NCI-H2081 treated with DMSO at 0.1 percent for 48 hours (cell line): ENCODE measurements around the gene FAM3C.

Source experiments
- DNase-seq: peaks from one replicate; lab custom pipeline; 2025; lab: John Stamatoyannopoulos, UW

Gene FAM3C

GRCh38 chr7:121410829-121411596 is 14.9 kb upstream of the FAM3C start:
- DNase-seq: no peak

GRCh38 chr7:121406944-121407343 is 10.8 kb upstream of the FAM3C start:
- DNase-seq: no peak

GRCh38 chr7:121406461-121406860 is 10.4 kb upstream of the FAM3C start:
- no peak for DNase-seq

GRCh38 chr7:121404348-121404747 is 8.2 kb upstream of the FAM3C start:
- no peak for DNase-seq

GRCh38 chr7:121402701-121403100 is 6.6 kb upstream of the FAM3C start:
- no peak for DNase-seq

GRCh38 chr7:121401896-121402295 is 5.8 kb upstream of the FAM3C start:
- DNase-seq: no peak

- DNase-seq: no peak
Measured at GRCh38 chr7:121398246-121398645, 2.1 kb upstream of the FAM3C start.

- no peak for DNase-seq
Measured at GRCh38 chr7:121397822-121398221, 1.7 kb upstream of the FAM3C start.

GRCh38 chr7:121397361-121397760 is 1.3 kb upstream of the FAM3C start:
- no peak for DNase-seq

- no peak for DNase-seq
Measured at GRCh38 chr7:121395494-121395960, 581 bp downstream of the FAM3C start.

GRCh38 chr7:121394709-121395140 is 1.4 kb downstream of the FAM3C start:
- no peak for DNase-seq

GRCh38 chr7:121393005-121393366 is 3.1 kb downstream of the FAM3C start:
- DNase-seq: no peak

GRCh38 chr7:121392277-121393004 is 3.7 kb downstream of the FAM3C start:
- DNase-seq: no peak

GRCh38 chr7:121391686-121392085 is 4.4 kb downstream of the FAM3C start:
- no peak for DNase-seq

GRCh38 chr7:121390617-121391016 is 5.5 kb downstream of the FAM3C start:
- no peak for DNase-seq

GRCh38 chr7:121390109-121390508 is 6.0 kb downstream of the FAM3C start:
- no peak for DNase-seq

GRCh38 chr7:121388950-121389349 is 7.2 kb downstream of the FAM3C start:
- DNase-seq: no peak

GRCh38 chr7:121385800-121386179 is 10.3 kb downstream of the FAM3C start:
- no peak for DNase-seq

GRCh38 chr7:121385056-121385799 is 10.9 kb downstream of the FAM3C start:
- DNase-seq: no peak

- DNase-seq: no peak
Measured at GRCh38 chr7:121384265-121384664, 11.8 kb downstream of the FAM3C start.

GRCh38 chr7:121383235-121383910 is 12.7 kb downstream of the FAM3C start:
- no peak for DNase-seq

- DNase-seq: no peak
Measured at GRCh38 chr7:121382473-121382872, 13.6 kb downstream of the FAM3C start.
